Caco-2 (cell line): ENCODE measurements around the gene PTPRS. TPM values are rescaled to one million over a fixed set of nuclear protein-coding genes. Genes with fewer than 3 reads are reported as not detected.

Experiments
- BruUV-seq: library from RNA; stranded (reverse); fragments of 400-500 nt; replicated peaks from 2 replicates; lab custom pipeline; 2021; lab: Mats Ljungman, UMichigan
- CTCF ChIA-PET: fragments of 300-600 bp; sonication (Branson Sonifier 250); formaldehyde crosslinking; loops from one replicate; lab custom pipeline; 2022; ENCODE audit warnings: antibody characterized with exemption; lab: Charles Lee
- POLR2A ChIA-PET: fragments of 300-600 bp; sonication (Branson Sonifier 250); formaldehyde crosslinking; loops from one replicate; lab custom pipeline; 2022; ENCODE audit warnings: antibody characterized with exemption; lab: Charles Lee
- DNase-seq, 2 experiments: peaks; one replicate each; pipeline versions ENCODE4 v3.0.0 to v3.0.0-alpha.2; 2020 to 2022
- H3K27me3 ChIP-seq: replicated peaks from 2 replicates; pipeline ENCODE4 v1.6.0; 2011; ENCODE audit warnings: low read length; ENCODE audit not compliant: control insufficient read depth, insufficient read depth
- H3K36me3 ChIP-seq: 2 replicates; pipeline ENCODE4 v1.5.1; 2011; ENCODE audit warnings: low read length; ENCODE audit not compliant: control insufficient read depth, insufficient read depth
- H3K4me1 ChIP-seq: fragments of 250-450 bp; sonication (Bioruptor Pico); 2 replicates; pipeline ENCODE4 v1.5.1; 2020; ENCODE audit warnings: mild to moderate bottlenecking
- H3K4me3 ChIP-seq: 2 replicates; pipeline ENCODE4 v1.5.1; 2011; ENCODE audit warnings: low read depth, mild to moderate bottlenecking, control low read depth, low read length
- H3K9me3 ChIP-seq: fragments of 250-450 bp; sonication (Bioruptor Pico); 2 replicates; pipeline ENCODE4 v1.5.1; 2020; ENCODE audit warnings: mild to moderate bottlenecking, moderate library complexity
- H3K27ac Mint-ChIP-seq: one replicate; pipeline ENCODE4 v1.8.0; 2022; ENCODE audit warnings: mixed read lengths; ENCODE audit not compliant: unreplicated experiment
- H3K27me3 Mint-ChIP-seq: one replicate; pipeline ENCODE4 v1.8.0; 2022; ENCODE audit warnings: mixed read lengths; ENCODE audit not compliant: insufficient read depth, unreplicated experiment
- H3K36me3 Mint-ChIP-seq: one replicate; pipeline ENCODE4 v1.8.0; 2022; ENCODE audit warnings: mild to moderate bottlenecking, mixed read lengths; ENCODE audit not compliant: insufficient read depth, unreplicated experiment
- H3K4me1 Mint-ChIP-seq: one replicate; pipeline ENCODE4 v1.8.0; 2022; ENCODE audit warnings: low read depth, mixed read lengths; ENCODE audit not compliant: unreplicated experiment
- H3K4me3 Mint-ChIP-seq: one replicate; pipeline ENCODE4 v1.8.0; 2022; ENCODE audit warnings: mild to moderate bottlenecking, moderate library complexity, mixed read lengths; ENCODE audit not compliant: unreplicated experiment
- H3K9me3 Mint-ChIP-seq: one replicate; pipeline ENCODE4 v1.8.0; 2022; ENCODE audit warnings: mixed read lengths; ENCODE audit not compliant: unreplicated experiment
- intact Hi-C: fragments of 100-400 bp; cut with micrococcal nuclease; formaldehyde crosslinking; loops from one replicate; pipeline ENCODE4 v1.10.0; 2022; ENCODE audit not compliant: unreplicated experiment
- total RNA-seq: library from RNA; stranded (reverse); gene quantifications from 2 replicates; pipeline ENCODE4 v1.2.3, GENCODE V29; 2022
- TF ChIP-seq, protein P1 (sequence below), 2 experiments: fragments of 200-600 bp in 1 of 2; IDR thresholded peaks; 1 replicate in 1 of 2; 2 replicates in 1 of 2; pipeline versions ENCODE4 v1.5.1 to v1.8.0; 2011 to 2022; ENCODE audit warnings: antibody characterized with exemption in 1 of 2, control low read depth in 1 of 2, inconsistent platforms in 1 of 2, low read depth in 1 of 2, low read length in 1 of 2, mild to moderate bottlenecking in 1 of 2, moderate library complexity in 1 of 2; ENCODE audit not compliant: insufficient read depth in 1 of 2, severe bottlenecking in 1 of 2, unreplicated experiment in 1 of 2

PTPRS gene
- total RNA-seq, 1 experiment from 2014 or later, result 65.6 TPM

DNA sequence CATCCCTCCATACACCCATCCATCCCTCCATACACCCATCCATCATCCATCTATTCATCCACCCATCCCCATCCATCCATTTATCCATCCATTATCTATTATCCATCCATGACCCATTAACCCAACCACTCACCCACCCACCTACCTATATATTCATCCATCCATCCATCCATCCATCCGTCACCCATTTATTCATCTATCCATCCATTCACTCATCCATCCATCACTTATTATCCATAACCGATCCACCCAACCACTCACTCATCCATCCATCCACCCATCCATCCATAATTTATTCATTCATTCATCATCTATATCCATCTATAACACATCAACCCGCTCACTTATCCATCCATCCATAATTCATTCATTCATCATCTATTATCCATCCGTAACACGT lies 28.7 kb upstream of the PTPRS start:
- H3K9me3 ChIP-seq, result no peaks in the 10 kb centered on the region
- TF ChIP-seq, protein P1, sequence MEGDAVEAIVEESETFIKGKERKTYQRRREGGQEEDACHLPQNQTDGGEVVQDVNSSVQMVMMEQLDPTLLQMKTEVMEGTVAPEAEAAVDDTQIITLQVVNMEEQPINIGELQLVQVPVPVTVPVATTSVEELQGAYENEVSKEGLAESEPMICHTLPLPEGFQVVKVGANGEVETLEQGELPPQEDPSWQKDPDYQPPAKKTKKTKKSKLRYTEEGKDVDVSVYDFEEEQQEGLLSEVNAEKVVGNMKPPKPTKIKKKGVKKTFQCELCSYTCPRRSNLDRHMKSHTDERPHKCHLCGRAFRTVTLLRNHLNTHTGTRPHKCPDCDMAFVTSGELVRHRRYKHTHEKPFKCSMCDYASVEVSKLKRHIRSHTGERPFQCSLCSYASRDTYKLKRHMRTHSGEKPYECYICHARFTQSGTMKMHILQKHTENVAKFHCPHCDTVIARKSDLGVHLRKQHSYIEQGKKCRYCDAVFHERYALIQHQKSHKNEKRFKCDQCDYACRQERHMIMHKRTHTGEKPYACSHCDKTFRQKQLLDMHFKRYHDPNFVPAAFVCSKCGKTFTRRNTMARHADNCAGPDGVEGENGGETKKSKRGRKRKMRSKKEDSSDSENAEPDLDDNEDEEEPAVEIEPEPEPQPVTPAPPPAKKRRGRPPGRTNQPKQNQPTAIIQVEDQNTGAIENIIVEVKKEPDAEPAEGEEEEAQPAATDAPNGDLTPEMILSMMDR (IDR thresholded peaks at IDR 0.05; ENCODE audit: insufficient read depth in 1 of 2, low read depth in 1 of 2, low read length in 1 of 2, severe bottlenecking in 1 of 2, unreplicated experiment in 1 of 2), result no peak
- DNase-seq, result no peak
- no peaks in the 10 kb centered on the region for H3K4me1 Mint-ChIP-seq
- H3K4me3 Mint-ChIP-seq, result no peak overlapping the region
- intact Hi-C loops, result no loop called here
- CTCF ChIA-PET, result no interaction called here
- H3K36me3 Mint-ChIP-seq, result no peaks in the 10 kb centered on the region
- H3K27me3 ChIP-seq, result no peaks in the 10 kb centered on the region
- no peaks in the 10 kb centered on the region for H3K4me1 ChIP-seq
- no peaks in the 10 kb centered on the region for H3K9me3 Mint-ChIP-seq
- no peaks in the 10 kb centered on the region for H3K27me3 Mint-ChIP-seq
- H3K27ac Mint-ChIP-seq, result no peak overlapping the region
- H3K36me3 ChIP-seq, result peaks cover 1% of the 10 kb centered on the region; the same call in 1 of the 2 replicates
- H3K4me3 ChIP-seq, result no peak overlapping the region
- POLR2A ChIA-PET, result no interaction called here
- no TSS peak for BruUV-seq

DNA sequence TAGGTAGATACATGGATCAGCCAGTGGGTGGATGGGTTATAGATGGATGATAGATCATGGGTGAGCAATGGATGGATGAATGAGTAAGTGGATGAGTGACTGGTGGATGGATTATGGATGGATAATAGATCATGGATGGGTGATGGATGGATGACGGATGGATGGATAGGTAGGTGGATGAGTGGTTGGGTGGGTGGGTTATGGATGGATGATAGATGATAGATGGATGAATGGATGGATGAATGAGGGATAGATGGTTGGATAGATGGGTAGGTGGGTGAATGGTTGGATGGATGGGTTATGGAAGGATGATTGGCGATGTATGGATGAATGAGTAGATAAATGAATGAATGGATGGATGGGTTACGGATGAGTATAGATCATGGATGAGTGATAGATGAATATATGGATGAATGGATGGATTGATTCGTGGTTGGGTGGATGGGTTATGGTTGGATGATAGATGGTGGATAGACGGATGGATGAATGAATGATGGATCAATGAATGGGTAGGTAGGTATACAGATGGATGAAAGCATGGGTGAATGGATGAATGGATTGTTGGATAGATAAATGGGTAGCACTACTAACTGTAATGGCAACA lies 27.0 kb upstream of the PTPRS start:
- ChIA-PET POLR2A (no interaction called here), CTCF (no interaction called here)
- Mint-ChIP-seq H3K4me3 (no peak overlapping the region), H3K36me3 (no peaks in the 10 kb centered on the region), H3K9me3 (no peaks in the 10 kb centered on the region), H3K27ac (no peak overlapping the region), H3K27me3 (no peaks in the 10 kb centered on the region), H3K4me1 (no peaks in the 10 kb centered on the region)
- no peak for DNase-seq
- intact Hi-C loops, result no loop called here
- no peaks in the 10 kb centered on the region for H3K4me1 ChIP-seq
- no peaks in the 10 kb centered on the region for H3K9me3 ChIP-seq
- peaks cover 1% of the 10 kb centered on the region; the same call in 1 of the 2 replicates for H3K36me3 ChIP-seq
- H3K4me3 ChIP-seq, result no peak overlapping the region
- H3K27me3 ChIP-seq, result no peaks in the 10 kb centered on the region
- TF ChIP-seq, protein P1 (IDR thresholded peaks at IDR 0.05; ENCODE audit: insufficient read depth in 1 of 2, low read depth in 1 of 2, low read length in 1 of 2, severe bottlenecking in 1 of 2, unreplicated experiment in 1 of 2), result no peak
- no TSS peak for BruUV-seq

DNA sequence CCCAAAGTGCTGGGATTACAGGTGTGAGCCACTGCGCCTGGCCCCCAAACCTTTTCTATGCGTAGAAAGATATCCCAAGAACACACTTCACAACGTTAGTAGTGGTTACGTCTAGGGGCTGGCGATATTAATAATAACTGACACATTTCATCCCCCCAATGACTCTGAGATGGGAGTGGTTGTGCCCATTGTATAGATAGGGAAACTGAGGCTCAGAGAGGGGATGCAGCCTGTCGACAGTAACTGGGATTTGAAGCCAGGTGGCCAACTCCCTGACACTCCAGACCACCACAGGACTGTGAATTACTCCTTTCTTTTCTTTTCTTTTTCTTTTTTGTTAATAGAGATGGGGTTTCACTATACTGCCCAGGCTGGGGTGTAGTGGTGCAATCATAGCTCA lies 25.3 kb upstream of the PTPRS start:
- BruUV-seq, result no TSS peak
- no peaks in the 10 kb centered on the region for H3K27me3 ChIP-seq
- Mint-ChIP-seq H3K27me3 (no peaks in the 10 kb centered on the region), H3K4me3 (no peak overlapping the region), H3K9me3 (no peaks in the 10 kb centered on the region), H3K36me3 (no peaks in the 10 kb centered on the region), H3K27ac (no peak overlapping the region), H3K4me1 (no peaks in the 10 kb centered on the region)
- no peaks in the 10 kb centered on the region for H3K4me1 ChIP-seq
- ChIA-PET CTCF (no interaction called here), POLR2A (no interaction called here)
- TF ChIP-seq, protein P1 (IDR thresholded peaks at IDR 0.05; ENCODE audit: insufficient read depth in 1 of 2, low read depth in 1 of 2, low read length in 1 of 2, severe bottlenecking in 1 of 2, unreplicated experiment in 1 of 2), result no peak
- H3K4me3 ChIP-seq, result no peak overlapping the region
- H3K9me3 ChIP-seq, result no peaks in the 10 kb centered on the region
- intact Hi-C loops, result no loop called here
- no peaks in the 10 kb centered on the region for H3K36me3 ChIP-seq
- DNase-seq, result no peak
